ENCODE data around the gene DNAJC12. TPM values are rescaled to one million over a fixed set of nuclear protein-coding genes. Genes with fewer than 3 reads are reported as not detected.

Gene DNAJC12
- total and polyA plus RNA-seq, 2 of the 8 experiments (the other 6 are each of a cell fraction or from before 2014, with no cell fraction given) = 0.86 to 4.2 TPM

DNA sequence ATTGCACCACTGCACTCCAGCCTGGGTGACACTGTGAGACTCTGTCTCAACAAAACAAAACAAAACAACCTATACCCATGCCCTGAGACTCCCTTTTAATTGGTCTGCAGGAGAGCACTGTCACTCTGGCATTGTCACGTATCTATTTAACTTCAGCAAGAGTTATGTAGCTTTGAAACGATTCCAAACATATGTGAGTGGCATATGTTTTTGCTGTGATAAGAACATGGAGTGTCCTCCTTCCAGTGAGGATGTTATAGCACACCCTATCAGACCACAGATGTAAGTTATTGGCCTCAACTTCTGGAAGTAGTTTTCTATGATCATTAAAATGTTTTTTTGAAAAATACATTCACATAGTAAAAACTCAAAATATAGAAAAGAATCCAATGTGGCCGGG is 15.5 kb upstream of the DNAJC12 start:
- Histone ChIP-seq H3K27ac (ENCODE audit: low read depth, low read length) (no peak overlapping the region), H3K9ac (replicated peaks in 1 of 4; ENCODE audit: extremely low read depth in 1 of 4, low read depth in 3 of 4, low read length in 3 of 4) (no peak overlapping the region), H3K79me2 (ENCODE audit: control insufficient read depth in 1 of 2, insufficient read depth in 2 of 2, low read length in 2 of 2) (no peaks in the 10 kb centered on the region; a peak in 1 of 4 replicates), H3K23ac (ENCODE audit: insufficient read length) (no peak overlapping the region), H3K18ac (ENCODE audit: extremely low read depth, low read length) (no peak overlapping the region), H4K91ac (replicated peaks; ENCODE audit: insufficient read length, low read length) (no peak overlapping the region), H2AFZ (ENCODE audit: low read length) (no peak overlapping the region), H2AK5ac (ENCODE audit: low read depth, low read length) (no peak overlapping the region), H3K36me3 (ENCODE audit: control insufficient read depth in 2 of 4, insufficient read depth in 4 of 4, low read length in 3 of 4) (no peaks in the 10 kb centered on the region), H3K23me2 (ENCODE audit: low read depth, low read length) (peaks cover 2% of the 10 kb centered on the region; the same call in 1 of the 2 replicates), H2BK120ac (replicated peaks; ENCODE audit: low read depth, low read length) (no peak overlapping the region), H4K8ac (ENCODE audit: extremely low read depth, insufficient read depth, low read length) (no peak overlapping the region), H3K27me3 (replicated peaks in 1 of 4; ENCODE audit: control insufficient read depth in 3 of 4, extremely low read depth in 1 of 4, insufficient read depth in 3 of 4, low read length in 3 of 4) (no peaks in the 10 kb centered on the region), H3K9me3 (ENCODE audit: insufficient read depth in 2 of 2, low read depth in 1 of 2, low read length in 1 of 2) (no peaks in the 10 kb centered on the region), H2BK15ac (ENCODE audit: low read length) (no peak overlapping the region), H2BK12ac (ENCODE audit: low read depth, low read length) (no peak overlapping the region; the same call in 1 of the 2 replicates), H3K79me1 (ENCODE audit: low read depth, low read length) (no peaks in the 10 kb centered on the region), H3K4me2 (ENCODE audit: insufficient read depth in 1 of 2, low read depth in 2 of 2, low read length in 2 of 2) (no peak overlapping the region), H2BK20ac (ENCODE audit: low read length) (no peak overlapping the region), H4K20me1 (replicated peaks in 1 of 2; ENCODE audit: control insufficient read depth in 1 of 2, insufficient read depth in 2 of 2, low read length in 2 of 2) (no peaks in the 10 kb centered on the region), H3K14ac (ENCODE audit: insufficient read length) (no peak overlapping the region), H3K4me1 (replicated peaks in 1 of 4; ENCODE audit: control insufficient read depth in 3 of 4, insufficient read depth in 4 of 4, low read length in 3 of 4) (no peaks in the 10 kb centered on the region), H3K4me3 (ENCODE audit: extremely low read depth in 1 of 4, insufficient read depth in 2 of 4, low read depth in 3 of 4, low read length in 4 of 4) (no peak overlapping the region), H3K56ac (replicated peaks; ENCODE audit: insufficient read length, low read depth, low read length) (no peak overlapping the region), H4K5ac (ENCODE audit: insufficient read length, low read depth, low read length) (no peak overlapping the region), H3K4ac (replicated peaks; ENCODE audit: insufficient read length, low read depth, low read length) (no peak overlapping the region), H2BK5ac (ENCODE audit: low read depth, low read length) (no peak overlapping the region)
- POLR2A ChIA-PET (ENCODE audit: partially characterized antibody) = interaction anchor here (1.0 kb wide), 1 partner anchor 8 kb away, joined by 3 read pairs; no protein-coding TSS in a partner anchor
- WGBS, 2 experiments (ENCODE audit: extremely low coverage in 1 of 2, insufficient coverage in 1 of 2, insufficient read length in 1 of 2, insufficient replicate concordance in 2 of 2, low coverage in 1 of 2, low lambda C conversion rate in 2 of 2, missing lambda C conversion rate in 1 of 2) = 90% methylated on average over 3 of the region's 3 CpGs; no CpG with 5 or more reads in 1 of the 2 experiments
- CTCF ChIA-PET (ENCODE audit: partially characterized antibody) = interaction anchor here (1.2 kb wide), 1 partner anchor 65 kb away, joined by 5 read pairs; no protein-coding TSS in a partner anchor
- no peak for DNase-seq (ENCODE audit: low read depth in 1 of 2, low spot score in 2 of 2)
- TF ChIP-seq SUZ12 (IDR thresholded peaks at IDR 0.05; ENCODE audit: low read length) = no peak
- no peak for TF ChIP-seq POLR2A (IDR thresholded peaks at IDR 0.05; ENCODE audit: control extremely low read depth in 1 of 2, low read depth in 2 of 2, low read length in 2 of 2)
- TF ChIP-seq SP4 (IDR thresholded peaks at IDR 0.05; ENCODE audit: low read length) = no peak
- FAIRE-seq = no peak
